ENCODE measurements around the gene TRIM59.

The TRIM59 gene

DNA sequence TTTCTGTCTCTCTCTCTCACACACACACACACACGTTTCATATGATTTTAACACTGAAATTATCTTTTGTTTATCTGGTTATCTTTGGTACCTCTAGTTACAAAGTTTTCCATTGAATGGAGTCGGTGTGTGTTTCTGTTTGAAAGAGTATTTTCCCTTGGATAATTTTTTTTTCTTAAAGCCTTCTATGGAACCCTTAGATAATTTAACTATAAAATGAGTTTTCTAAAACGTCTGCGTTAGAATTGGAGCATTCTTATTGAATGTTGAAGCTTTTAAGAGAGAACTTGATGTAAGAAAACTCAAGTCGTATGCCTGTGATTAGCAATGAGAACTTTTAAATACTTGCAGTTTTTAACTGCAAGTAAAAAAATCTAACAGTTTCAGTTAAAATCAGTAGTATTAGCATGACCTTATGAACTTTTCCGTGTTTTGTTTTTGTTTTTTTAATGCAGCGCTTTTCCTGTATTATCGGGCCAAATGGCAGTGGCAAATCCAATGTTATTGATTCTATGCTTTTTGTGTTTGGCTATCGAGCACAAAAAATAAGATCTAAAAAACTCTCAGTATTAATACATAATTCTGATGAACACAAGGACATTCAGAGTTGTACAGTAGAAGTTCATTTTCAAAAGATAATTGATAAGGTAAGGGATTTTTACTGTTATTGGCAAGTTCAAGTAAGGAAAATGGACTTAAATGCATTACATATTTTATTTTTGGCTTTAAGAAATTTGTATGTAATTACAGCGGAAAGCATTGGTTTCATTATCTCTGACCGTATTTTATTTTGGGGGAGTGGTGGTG, 47.2 kb downstream of the TRIM59 start:
- DNase-seq, result no peak

DNA sequence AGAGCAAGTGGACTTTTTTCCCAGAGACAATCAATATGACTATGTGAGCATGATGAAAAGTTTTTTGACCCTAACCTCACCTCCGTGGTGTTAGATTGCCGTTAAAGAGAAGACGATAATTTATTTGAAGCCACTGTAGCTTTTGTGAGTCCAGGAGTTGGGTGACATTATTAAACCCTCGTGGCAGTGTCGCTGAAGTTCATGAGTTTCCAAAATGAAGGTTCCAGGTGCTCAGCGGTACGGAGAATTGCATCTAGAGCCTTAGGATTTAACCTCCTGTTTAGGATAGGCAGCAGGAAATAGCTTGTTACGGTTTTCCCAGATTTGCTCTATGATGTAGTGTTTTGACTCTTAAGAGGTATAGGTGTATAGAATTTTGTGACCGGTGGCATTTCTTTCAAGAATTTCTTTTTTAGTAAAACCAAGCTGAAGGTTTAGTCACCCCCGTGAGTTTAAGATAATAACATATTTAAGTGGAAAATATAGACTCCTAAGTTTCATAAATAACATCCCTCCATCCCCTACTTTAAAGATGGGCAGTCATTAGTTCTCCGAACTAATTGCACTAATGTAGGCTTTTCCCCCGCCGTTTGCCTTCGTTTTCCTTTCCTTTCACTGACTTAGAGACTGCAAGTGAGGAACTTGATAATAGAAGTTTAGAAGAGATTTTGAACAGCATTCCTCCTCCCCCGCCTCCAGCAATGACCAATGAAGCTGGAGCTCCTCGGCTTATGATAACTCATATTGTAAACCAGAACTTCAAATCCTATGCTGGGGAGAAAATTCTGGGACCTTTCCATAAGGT, 48.1 kb downstream of the TRIM59 start:
- DNase-seq, result no peak

DNA sequence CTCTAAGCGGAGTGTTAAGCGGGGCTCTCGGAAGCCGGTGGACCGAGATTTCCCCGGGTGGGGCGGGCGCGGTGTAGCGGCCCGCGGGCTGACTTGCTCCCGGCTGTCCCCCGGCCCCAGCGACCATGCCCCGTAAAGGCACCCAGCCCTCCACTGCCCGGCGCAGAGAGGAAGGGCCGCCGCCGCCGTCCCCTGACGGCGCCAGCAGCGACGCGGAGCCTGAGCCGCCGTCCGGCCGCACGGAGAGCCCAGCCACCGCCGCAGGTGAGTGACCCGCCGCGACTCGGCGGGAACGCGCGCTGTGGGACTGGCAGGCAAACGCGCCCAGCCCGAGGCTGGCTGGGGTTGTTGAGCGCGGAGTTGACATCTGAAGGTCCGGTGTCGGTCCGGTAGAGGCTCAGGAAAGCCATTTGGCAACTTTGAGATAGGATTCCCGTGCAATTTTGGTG, 48.9 kb downstream of the TRIM59 start:
- DNase-seq, result no peak

DNA sequence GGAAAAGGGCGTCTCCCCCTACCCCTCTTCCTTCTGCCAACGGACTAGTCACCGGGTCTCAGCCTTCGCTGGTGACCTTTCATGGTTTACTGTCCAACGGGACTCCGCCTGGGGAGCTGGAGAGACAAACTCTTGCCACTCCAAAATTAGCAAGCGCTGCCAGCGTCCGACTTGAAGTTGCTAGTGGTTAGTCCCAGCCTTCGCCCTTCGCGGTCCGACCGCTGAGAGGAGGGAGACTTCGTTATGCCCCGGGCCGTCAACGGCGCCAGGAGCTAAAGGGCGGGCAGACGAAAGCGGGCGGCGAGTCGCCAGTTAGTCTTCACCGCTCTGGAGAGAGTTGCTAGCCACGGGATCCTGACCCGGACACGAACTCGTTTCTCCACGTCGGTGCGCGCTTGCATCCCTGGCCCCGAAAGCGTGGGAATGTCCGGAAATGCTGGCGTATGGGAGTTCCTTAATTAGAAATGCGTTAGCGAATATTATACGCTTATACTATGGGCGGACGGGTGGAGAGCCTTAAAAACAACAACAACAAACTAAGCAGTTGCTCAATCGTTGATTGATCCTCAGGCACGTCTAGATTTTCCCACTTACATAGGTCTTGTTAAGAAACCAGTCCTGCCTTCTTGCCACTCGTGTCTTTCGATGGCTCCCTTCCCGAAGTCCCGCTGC, 49.4 kb downstream of the TRIM59 start:
- DNase-seq, result no peak

DNA sequence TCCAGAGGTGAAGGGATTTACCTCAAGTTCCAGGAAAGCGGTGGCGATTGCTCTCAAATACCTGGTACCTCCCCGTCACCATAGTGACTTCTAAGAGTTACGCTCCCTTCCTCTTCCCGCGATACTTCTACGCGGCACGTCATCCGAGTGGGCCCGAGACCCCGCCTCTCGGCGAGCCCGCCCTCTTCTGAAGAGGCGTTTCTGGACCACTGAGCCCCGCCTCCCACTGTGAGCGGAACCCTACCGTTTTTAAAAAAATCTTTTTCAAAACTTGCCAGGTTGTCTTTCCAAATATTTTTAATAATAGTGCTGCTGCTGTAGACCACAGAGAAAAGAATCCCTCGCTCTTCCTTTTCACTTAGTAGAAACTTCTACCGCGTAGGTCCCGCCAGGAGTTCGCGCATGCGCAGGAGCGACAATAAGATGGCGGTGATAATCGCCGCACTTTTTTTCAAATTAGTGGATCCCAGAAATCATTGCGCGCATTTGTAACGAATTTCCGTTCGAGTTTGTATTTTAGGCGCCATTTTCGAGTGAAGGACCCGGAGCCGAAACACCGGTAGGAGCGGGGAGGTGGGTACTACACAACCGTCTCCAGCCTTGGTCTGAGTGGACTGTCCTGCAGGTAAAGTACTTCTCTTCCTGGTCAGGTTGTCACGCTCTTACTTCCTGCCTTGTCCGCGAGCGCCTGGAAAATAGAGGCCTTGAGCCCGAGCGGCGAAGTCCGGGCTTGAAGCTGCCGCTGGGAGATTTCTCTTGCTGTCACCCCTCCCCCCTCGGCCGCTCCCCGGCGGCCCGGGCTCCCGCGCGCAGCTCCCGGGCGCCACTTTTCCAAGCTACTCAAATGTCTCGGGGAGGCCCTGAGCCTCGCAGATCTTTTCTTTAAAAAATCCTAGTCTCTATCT, 50.2 kb downstream of the TRIM59 start, which contains the start of the genes IFT80 and SMC4:
TSS of gene IFT80 (minus strand) at position 101 of the 905 bp plus-strand sequence. CDS start 14,625 bp downstream, outside the sequence.
TSS of gene SMC4 (plus strand) at position 526 of the 905 bp plus-strand sequence. CDS start 1,177 bp downstream, outside the sequence.
- DNase-seq, result peak; percentile 96

DNA sequence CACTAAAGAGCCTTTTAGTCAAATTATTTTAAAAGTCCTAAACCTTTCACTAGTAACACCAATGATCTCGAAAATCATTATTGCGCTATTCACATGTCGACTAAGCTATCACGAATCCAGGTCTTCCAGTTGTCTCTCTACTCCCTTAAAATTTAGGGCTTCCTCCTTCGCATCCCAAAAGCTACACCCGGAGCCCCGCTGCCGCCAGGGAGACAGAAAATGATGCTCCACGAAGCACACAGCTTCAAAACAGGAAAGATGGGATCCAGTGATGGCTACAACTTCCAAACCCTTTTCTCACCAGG, 50.8 kb downstream of the TRIM59 start:
- no peak for DNase-seq

DNA sequence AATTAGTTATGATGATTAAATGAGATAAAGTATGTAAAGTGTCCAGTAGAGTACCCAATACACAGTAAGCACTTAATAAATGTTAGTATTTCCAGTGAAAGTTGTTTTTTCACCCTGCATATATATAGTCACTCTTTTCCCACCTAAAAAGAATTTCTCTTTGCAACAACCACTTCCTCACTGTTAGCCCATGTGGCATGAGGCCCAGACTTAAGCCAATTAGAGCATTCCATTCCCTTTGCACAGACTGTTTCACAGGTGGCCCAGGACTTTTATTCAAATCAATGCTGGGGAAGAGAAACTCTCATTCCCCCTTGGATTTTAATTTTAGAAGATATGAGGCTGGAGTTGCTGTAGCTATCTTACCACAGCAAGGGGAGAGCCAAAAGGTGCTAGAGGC, 54.3 kb downstream of the TRIM59 start:
- DNase-seq, result no peak

DNA sequence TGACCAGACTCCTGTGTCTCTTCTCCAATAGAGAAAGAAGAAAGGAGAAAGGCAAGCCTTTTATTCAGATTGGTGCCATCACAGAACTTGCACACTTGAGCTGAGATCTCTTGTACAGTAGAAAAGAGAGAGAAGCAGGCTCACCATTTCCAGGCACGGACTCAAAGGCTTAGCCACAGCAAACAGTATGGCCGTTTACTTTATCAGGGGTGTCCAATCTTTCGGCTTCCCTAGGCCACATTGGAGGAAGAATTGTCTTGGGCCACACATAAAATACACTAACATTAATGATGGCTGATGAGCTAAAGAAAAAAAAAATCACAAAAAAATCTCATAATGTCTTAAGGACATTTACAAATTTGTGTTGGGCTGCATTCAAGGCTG, 55.6 kb downstream of the TRIM59 start:
- no peak for DNase-seq

DNA sequence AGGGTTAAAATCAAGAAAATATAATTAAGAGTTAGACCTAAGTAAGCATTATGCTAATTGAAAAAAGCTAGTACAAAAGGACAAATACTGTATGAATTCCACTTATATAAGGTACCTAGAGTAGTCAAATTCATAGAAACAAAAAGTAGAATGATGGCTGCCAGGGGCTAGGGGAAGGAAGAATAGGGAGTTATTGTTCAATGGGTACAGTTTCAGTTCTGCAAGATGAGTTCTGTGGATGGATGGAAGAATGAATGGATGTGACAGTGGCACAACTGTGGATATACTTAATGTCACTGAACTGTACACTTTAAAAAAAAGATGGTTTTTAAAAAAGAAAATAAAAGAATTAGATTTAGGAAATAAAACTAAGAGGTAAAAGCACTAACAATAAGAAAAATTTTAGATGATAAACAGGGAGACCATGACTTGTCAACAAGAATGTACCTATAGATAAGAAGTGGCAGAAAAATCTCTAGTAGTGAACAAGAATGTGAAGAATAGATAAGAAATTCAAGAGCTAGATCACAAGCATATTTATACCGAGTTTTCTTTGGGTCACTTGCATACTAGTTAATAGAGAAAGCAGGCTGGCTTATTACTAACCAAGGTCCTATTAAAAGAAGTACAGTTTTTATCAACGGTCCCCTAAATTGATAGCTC, 56.1 kb downstream of the TRIM59 start:
- DNase-seq, result no peak

DNA sequence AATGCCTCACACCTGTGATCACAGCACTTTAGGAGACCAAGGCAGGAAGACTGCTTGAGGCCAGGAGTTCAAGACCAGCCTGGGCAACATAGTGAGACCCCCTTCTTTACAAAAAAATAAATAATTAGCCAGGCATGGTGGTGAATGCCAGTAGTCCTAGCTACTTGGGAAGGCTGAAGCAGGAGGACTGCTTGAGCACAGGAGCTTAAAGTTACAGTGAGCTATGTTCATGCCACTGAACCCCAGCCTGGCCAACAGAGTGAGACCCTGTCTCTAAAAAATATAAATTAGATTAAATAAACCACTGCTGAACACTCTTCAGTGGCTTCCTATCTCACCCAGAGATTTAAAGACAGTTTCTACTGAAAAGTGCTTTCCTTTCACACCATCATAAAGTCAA, 56.8 kb downstream of the TRIM59 start:
- DNase-seq, result no peak

DNA sequence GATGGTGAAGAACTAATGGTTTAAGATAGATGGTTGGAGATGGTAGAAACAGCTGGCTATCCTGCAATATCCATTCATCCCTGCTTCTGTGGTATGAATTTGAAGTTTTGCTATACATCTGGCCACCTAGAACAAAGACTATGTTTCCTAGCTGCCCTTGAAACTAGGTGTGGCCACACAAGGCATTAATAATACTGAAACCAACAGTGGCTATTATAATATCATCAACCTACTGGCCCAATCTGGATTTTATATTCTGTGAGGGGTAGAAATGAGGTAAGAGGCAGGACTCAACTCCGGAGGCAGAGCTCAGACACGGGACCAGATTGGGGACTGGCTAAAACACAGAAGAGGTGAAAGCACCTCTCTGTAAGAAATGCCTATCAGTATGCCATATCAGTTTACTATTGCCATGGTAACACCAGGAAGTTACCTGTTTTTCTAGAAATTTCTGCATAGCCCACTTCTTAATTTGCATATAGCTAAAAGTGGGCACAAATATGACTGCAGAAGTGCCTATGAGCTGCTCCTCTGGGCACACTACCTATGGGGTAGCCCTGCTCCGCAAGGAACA, 58.9 kb downstream of the TRIM59 start:
- DNase-seq, result no peak
